GM18526 (cell line): Measurements from ENCODE around the gene SNX32.
A peak's percentile ranks its signal among the peaks of the same experiment; 100 is the strongest.

Experiments
- POLR2A ChIP-seq: IDR thresholded peaks from 3 replicates; pipeline ENCODE4 v1.6.1; 2011; ENCODE audit not compliant: insufficient read length; ENCODE audit errors: extremely low read depth

SNX32 gene

DNA sequence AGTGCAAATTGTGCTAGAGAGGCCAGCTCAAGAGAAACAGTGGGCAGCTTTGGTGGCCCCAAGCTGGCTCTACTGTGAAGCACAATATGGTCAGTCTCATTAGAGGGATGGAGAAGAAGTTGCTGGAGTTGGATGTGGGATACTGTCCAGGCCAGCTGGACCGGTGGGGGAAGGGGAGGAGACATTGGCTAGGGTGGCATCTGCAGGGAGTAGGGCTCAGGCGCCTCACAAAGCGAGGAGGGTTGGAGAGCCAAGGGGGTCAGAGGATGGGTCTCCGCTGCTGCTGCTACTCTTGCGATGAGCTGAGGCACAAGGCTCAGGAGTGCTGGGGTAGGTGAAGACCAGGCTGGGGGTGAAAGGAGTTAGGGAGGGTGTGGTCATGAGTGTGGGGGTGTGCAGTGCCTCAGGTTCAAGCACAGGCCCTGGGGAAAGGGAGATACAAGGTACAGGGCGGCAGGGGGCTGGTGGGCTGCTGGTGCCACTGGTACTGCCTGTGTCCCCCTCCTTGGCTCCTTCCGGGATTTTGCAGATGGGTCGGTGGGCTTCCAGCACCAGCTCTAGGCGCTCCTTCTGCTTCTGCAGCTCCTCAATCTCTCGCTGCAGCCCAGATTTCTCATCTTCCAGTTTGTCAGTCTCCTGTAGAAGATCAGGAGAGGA, 59.0 kb downstream of the SNX32 start:
- peak; percentile 2 for TF ChIP-seq POLR2A

DNA sequence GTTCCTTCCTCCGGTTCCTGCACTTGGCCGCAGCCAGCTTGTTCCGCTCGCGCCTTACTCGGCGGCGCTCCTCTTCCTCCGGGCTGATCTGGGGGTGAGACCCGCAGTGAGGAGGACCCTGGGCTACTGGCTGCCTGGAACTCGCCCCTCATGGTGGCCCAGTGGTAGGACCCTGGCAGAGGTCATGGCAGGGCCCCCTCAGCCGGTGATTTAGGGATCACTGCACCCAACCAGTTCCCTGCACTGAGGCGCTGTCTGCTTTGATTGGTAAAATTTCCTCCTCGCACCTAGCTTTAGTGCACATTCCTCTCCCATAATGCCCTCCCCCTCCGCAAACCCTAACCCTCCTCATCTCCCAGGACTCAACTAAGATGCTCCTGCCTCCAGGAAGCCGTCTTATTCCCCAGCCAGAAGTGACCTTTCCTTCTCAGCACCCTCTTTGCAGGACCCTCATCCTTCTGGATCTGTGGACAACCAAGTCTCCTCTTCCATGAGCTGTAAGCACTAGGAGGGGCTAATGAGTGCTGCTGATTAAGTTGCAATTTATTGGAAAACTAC, 60.4 kb downstream of the SNX32 start:
- peak; percentile 57 for TF ChIP-seq POLR2A

DNA sequence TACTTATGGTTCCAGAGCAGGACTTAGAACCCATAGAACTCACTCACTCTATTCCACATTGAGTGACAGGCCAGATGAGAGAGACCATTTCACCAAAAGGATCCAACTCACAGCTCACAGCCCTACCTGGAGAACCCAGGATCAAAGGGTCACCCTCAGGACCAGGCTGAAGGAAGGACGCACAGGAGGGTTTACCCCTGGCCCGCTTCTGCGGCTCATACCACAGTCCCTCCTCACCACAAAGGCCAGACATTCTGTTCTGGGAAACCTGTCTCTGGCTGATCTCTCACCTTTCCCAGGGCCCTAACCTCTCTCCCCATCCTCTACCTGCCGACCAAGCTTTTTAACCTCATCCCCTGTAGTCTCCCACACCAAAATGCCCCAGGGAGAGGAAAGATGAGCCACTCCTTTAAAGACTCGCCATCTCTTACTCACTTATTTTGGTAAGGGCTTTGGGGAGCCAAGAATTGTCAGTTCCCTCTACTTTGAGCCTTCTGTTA, 61.8 kb downstream of the SNX32 start:
- TF ChIP-seq POLR2A: no peak

DNA sequence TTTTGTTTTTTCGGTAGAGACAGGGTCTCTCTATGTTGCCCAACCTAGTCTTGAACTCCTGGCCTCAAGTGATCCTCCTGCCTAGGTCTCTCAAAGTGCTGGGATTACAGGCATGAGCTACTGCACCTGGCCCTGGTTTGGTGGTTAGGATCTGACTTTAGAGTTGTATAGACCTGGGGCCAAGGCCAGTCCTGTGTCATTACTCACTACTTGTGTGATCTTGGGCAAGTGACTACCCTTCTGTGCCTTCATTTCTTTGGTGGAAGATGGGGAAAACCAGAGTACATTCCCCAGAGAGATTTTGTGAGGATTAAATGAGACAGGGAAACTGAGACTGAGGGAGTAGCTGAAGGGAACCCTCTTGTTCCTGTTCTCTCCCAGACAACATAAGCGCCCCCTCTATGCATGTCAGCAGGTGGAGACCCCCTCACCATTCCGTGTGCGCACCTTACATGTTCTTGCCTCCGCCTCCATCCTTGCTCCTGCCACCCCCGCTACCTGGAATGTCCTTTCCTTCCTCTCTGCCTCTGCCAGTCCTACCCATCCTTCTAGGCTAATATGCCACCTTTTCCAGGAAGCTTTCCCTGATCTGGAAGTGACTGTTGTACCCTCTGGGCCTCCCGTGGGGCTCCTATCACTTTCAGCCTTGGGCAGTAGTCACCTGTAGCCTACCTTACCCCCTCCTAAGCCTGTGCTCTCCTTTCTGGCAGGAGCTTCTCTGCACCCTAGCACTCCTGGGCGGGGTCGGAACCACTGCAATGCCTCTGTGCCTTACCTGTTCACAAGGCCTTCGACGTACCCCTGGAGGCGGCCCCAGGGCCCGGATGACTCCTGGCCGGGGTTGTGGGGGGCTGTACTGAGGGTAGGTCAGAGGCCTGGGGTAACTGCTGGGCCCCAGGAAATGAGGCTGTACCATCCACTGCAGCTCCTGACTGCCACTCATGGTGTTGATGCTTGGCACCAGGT, 62.6 kb downstream of the SNX32 start:
- TF ChIP-seq POLR2A: no peak

DNA sequence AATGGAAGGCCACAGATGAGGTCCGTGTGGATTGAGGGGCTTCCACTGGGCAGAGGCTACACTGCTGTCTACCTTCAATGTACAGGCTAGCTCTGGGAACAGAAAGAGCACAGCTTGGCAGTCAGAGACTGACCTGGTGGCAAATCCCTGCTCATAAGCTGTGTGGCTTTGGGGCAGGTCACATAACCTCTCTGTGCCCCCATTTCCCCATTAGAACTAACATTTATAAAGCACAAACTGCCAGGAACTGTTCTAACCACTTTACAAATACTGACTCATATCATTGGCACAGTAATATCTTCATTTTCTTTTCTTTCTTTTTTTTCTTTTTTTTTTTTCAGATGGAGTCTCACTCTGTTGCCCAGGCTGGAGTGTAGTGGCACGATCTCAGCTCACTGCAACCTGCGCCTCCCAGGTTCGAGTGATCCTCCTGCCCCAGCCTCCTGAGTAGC, 63.3 kb downstream of the SNX32 start:
- no peak for TF ChIP-seq POLR2A

DNA sequence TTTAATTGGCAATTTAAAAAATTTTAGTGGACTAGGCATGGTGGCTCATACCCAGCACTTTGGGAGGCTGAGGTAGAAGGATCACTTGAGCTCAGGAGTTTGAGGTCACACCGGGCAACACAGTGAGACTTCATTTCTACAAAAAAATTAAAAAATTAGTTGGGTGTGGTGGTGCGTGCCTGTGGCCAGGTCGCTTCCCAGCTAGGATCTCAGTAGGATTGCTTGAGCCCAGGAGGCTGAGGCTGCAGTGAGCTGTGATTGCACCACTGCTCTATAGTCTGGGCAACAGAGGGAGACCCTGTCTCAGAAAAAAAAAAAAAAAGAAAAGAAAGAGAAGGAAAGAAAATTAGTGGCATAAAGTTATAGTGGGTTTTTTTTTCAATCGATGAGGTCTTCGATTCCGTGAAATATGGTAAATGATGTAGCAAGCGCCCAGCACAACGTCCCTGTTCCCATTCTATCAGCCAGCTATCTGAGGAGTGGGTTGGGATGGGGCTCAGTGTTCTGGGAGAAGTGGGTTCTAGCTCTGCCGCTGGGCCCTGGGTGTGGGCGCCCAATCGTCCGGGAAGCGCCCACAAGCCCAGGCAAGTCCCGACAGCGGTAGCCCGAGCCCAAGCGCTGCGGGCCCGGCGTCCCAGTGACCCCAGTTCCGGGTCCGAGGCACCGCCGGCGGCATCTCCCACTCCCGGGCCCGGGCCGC, 65.0 kb downstream of the SNX32 start:
- no peak for TF ChIP-seq POLR2A

DNA sequence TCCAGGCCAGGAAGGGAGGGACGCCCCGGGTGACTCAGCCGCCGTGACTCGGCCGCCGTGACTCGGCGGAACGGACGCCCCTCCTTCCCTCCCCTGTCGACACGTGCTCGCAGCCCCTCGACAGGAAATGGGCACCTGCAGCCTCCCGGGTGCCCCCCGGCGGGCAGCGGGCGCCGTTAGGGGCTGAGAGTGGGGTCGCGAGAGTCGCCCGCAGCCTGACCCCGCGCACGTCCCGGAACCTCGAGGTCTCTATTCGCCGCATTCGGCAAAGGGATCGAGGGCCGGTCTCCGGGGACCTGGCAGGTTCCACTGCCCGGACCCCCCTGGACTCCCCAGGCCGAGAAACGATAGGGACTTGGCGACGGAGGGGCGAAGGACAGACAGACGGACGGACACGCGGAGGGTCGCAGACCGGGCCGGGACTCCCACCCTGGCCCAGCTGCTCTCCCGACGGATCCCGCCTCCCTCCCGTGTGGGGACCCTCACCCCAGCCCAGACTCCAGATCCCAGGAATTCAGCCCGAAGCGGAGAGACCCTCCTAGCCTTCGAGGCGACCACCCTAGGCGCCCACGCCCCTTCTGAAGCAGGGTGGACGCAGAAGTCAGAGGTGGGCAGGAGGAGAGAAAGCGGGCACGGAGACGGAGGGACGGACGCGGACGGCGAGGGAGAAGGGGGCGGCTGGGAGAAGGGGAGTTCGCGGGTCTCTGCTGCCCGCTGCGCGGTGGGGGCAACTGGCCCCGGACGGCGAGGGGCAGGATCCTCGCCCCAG, 65.8 kb downstream of the SNX32 start:
- no peak for TF ChIP-seq POLR2A

DNA sequence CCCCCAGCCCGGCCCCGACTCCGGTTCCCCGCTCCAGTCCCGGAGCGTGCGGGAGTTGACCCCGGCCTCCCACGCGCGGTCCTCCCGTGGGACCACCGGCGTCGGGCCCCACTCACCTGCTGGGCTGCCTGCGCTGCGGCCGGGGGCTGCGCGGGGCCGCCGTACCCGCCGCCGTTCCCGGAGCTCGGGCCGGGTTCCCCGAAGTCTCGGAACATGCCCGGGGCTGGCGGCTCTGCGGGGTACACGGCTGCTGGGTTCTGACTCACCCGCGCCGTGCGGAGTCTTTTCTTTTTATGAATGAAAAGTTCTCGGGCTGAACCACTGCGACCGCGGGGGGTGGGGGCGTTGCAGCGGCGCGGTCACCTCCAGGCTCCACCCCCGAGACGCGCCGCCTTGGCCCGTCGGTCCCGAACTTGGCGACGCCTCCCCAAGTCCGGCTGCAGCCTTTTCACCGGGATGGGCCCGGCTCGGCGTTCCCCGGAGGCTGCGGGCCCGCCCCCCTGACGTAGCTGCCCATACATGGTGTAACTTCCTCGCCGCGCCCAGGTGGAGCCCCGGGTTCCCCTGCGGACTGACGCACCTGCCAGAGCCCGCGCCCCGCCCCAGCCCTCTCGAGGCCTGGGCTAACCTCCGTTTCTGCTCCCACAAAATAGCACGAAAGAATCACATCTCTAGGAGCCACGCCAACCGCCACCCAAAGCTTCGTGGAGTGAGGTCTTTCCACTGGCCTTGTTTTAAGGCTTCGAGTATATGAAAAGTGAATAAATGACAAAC, 66.5 kb downstream of the SNX32 start, which contains the start of gene FOSL1:
Gene FOSL1, minus strand, starts transcription at position 264 of the 774 bp plus-strand sequence. Its CDS starts 49 bp downstream, at position 215.
- peak; percentile 22 for TF ChIP-seq POLR2A

DNA sequence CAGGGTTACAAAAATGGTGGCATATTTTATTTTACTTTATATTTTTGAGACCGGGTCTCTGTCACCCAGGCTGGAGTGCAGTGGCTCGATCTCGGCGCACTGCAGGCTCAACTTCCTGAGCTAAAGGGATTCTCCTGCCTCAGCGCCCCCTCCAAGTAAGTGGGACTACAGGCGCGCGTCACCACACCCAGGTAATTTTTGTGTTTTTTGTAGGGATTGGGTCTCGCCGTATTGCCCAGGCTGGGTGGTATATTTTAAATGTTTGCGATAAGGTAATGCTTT, 67.1 kb downstream of the SNX32 start:
- TF ChIP-seq POLR2A: no peak

DNA sequence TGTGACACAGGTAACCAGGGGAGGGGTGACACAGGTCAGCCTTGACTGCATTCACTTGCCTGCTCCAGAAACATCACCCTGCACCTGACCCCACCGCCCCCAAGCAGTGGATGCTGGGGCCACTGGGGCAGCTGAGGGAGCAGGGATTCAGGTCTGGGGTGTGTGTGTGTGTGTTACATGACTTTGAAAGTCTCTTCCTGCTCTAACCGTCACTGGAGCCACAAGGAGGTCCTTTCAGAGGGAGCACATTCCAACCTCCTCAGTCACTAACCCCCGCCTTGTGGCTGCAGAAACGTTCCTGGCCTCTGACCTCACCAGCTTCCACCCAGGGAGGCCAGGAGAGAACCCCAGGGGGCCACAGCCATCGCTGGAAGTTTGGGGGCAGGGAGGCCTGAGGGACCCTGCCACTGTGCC, 69.3 kb downstream of the SNX32 start:
- no peak for TF ChIP-seq POLR2A
